SK-N-MC (cell line): ENCODE measurements around the gene AGPAT3.

Experiments
- EZH2 ChIP-seq: fragments of 200-600 bp; sonication (generic); IDR thresholded peaks from one replicate; pipeline ENCODE4 v1.6.1; 2017; ENCODE audit warnings: antibody characterized with exemption
- FOXP2 ChIP-seq: optimal IDR thresholded peaks from 2 replicates; pipeline ENCODE3; 2011; ENCODE audit warnings: mild to moderate bottlenecking, moderate library complexity; ENCODE audit not compliant: insufficient read depth; ENCODE audit errors: extremely low read length, control extremely low read depth
- POLR2AphosphoS5 ChIP-seq: IDR thresholded peaks from 2 replicates; pipeline ENCODE4 v1.6.1; 2012; ENCODE audit warnings: mild to moderate bottlenecking, low read depth, low read length, borderline replicate concordance

- TF ChIP-seq EZH2 (no peak), FOXP2 (no peak), POLR2AphosphoS5 (no peak)
These were observed 122.5 kb downstream of the AGPAT3 start for GRCh38 chr21:43987509-43987908.
